CD4-positive, alpha-beta T cell treated with Interleukin-15 for 1 hour (primary cell): ENCODE data around the gene CCDC78.

Source experiments
- DNase-seq: peaks from one replicate; pipeline ENCODE4 v3.0.0-alpha.2; 2020

The CCDC78 gene

DNA sequence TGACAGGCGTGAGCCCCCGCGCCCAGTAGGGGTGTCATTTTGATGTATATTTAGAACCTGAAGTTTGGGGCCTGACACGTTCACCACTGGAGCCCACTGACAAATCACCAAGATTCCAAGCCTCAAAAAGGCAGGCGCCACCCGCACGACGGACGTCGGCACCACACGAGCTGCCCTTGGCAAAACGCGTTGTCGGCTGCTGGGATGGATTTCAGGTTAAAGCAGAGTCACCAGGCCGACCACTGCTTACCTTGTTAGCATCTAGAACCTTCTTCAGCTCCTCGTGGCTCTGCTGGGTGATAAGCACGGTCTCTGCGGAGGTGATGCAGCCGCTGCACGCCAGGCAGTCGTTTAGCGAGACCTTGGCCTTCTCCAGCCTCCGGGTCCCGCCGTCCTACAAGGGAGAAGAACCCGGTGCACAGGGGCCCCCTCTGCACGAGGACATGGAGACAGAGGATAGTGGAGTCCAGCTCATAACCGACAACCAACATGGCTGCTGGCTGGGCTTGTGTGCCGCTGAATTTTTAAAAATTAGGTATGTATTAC, 10.8 kb upstream of the CCDC78 start:
- DNase-seq: no peak

GRCh38 chr16:735982-736453, 9.8 kb upstream of the CCDC78 start:
- no peak for DNase-seq

- no peak for DNase-seq
These were observed 9.0 kb upstream of the CCDC78 start for GRCh38 chr16:734981-735881.

DNA sequence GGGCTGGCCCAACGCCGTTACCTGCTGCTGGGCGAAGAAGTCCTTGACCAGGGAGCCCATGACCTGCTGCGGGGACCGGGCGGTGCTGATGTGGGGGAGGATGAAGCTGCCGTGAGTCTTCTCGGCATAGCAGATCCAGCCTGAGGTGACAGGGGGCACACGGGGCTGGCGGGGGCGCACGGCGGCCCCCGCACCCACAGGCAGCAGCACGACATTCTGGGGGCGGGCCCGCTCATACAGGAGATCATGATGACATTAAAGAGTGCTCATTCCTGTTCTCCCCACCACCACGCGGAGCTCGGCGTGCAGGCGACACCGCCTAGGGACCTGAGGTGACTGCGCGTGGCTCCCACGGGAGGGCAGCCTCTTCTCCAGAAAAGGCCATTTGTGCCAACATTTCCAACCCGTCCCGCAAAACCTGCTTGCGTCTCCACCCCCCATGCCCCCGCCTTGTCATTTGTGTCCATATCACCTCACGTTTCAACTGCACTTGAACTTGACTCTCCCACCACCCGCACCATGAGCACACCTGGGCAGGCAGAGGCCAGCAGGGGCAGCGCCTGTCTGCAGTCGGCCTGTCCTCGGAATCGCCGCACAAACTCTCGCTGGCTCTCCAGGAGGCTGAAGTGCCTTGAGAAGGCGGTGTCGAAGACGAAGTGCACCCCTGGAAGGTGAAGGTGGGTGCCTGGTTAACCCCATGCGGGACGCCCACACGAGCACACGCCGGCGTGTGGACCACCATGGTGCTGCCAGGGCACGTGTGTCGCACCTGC, 8.2 kb upstream of the CCDC78 start:
- DNase-seq: no peak

- no peak for DNase-seq
These were observed 7.4 kb upstream of the CCDC78 start for GRCh38 chr16:733382-734207.

GRCh38 chr16:732936-733335, 6.7 kb upstream of the CCDC78 start:
- DNase-seq: no peak

- no peak for DNase-seq
These were observed 6.1 kb upstream of the CCDC78 start for GRCh38 chr16:732332-732731.

DNA sequence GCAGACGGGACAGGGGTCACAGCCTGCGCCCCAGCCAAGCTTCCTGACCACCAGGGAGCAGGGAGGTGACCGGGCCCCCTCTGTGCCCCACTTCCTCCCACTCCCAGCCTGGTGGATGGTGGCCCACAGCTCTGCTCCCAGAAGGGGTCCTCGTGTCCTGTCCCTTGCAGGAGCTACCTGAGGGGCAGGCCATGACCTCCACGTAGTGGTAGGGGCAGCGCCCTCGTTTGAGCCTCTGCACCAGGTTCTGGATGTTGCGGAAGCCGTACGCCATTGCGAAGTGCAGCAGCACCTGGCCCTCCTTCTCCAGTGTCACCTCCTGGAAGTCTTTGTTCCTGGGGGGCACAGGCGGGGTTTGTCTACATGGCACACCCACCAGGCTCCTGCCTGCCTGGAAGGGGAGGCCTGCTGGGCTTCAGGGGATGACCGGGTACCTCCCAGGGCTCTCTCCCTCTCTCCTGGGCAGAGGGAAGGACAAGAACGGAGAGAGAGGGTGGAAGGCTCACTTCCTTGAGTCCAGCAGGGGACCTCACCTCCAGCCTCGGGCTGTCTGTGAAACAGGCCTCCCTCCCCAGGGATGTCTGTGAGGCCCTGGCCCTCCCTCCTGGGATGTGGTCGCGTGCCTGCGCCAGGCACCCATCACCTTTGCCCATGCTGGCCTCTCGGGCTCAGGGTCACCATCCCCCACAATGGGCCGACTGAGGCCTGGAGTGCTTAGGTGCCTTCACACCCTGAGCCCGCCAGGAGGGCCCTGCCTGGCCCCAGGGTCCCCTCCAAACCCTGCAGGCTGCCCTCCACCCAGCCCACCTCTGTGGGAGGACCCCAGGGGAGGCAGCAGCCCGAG, 4.6 kb upstream of the CCDC78 start:
- DNase-seq: no peak

GRCh38 chr16:729768-730665, 3.8 kb upstream of the CCDC78 start:
- DNase-seq: no peak

GRCh38 chr16:728890-729744, 2.9 kb upstream of the CCDC78 start:
- no peak for DNase-seq

DNA sequence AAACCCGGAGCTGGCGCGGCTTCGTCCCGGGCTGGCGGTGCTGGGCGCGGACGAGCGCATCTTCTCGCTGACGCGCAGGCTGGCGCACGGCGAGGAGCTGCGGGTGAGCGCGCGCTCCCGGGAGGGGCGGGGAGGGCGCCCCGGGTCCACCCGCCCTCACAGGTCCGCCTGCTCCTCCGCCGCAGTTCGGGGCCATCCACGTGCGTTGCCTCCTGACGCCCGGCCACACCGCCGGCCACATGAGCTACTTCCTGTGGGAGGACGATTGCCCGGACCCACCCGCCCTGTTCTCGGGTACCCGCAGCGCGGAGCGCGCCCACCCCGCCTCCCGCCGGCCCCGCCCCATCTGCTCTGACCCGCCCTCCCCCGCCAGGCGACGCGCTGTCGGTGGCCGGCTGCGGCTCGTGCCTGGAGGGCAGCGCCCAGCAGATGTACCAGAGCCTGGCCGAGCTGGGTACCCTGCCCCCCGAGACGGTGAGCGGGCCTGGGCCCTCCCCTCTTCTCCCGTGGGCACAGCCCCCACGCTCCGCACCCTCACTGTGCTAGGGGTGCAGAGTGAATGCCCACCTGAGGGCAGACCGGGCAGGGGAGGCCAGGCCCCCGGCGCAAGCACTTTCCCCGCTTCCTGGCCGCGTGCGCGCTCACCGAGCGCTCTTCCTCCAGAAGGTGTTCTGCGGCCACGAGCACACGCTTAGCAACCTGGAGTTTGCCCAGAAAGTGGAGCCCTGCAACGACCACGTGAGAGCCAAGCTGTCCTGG, 2.1 kb upstream of the CCDC78 start:
- DNase-seq: peak; percentile 77

DNA sequence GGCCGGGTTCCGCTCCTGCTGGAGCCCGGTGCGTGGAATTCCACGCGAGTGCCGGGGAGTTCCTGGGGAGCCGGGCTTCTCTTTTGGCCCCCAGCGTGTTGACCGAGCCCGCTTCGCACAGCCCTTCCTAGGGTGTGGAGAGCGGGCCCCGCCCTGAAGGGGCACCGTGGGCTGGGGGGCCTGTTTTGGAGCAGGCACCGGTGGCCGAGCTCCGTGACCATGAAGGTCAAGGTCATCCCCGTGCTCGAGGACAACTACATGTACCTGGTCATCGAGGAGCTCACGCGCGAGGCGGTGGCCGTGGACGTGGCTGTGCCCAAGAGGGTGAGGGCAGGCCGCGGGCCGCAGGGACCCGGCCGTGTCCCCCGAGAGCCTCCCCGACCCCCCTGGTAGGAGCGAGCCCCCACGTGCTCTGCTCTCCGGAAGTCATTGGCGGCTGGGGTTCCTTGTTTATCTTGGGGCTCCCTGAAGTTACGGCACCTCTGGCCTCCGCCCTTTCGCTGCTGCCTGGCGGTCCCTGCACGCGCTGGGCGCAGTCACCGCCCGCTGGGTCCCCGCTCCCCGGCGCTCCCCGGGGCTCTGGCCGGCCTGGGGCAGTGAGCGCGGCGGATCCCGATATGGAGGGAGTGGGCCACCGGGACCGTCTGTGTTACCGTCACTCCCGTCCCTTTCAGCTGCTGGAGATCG, 1.2 kb upstream of the CCDC78 start:
- DNase-seq: no peak

DNA sequence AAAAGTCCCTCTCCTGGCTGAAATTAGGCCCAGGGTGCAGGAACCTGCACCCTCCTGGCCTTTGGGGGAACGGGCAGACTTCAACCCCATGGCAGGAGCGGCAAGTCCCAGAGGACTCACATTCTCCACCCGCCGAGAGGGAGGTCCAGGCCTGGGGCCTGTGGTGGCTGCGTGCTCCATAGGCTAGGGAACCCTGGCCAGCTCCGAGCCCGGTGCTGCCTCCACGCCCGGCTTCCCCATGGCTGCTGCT, 130 bp downstream of the CCDC78 start:
- no peak for DNase-seq

- DNase-seq: no peak
These were observed 618 bp downstream of the CCDC78 start for GRCh38 chr16:725463-726187.

GRCh38 chr16:725041-725376, 1.2 kb downstream of the CCDC78 start:
- DNase-seq: no peak

DNA sequence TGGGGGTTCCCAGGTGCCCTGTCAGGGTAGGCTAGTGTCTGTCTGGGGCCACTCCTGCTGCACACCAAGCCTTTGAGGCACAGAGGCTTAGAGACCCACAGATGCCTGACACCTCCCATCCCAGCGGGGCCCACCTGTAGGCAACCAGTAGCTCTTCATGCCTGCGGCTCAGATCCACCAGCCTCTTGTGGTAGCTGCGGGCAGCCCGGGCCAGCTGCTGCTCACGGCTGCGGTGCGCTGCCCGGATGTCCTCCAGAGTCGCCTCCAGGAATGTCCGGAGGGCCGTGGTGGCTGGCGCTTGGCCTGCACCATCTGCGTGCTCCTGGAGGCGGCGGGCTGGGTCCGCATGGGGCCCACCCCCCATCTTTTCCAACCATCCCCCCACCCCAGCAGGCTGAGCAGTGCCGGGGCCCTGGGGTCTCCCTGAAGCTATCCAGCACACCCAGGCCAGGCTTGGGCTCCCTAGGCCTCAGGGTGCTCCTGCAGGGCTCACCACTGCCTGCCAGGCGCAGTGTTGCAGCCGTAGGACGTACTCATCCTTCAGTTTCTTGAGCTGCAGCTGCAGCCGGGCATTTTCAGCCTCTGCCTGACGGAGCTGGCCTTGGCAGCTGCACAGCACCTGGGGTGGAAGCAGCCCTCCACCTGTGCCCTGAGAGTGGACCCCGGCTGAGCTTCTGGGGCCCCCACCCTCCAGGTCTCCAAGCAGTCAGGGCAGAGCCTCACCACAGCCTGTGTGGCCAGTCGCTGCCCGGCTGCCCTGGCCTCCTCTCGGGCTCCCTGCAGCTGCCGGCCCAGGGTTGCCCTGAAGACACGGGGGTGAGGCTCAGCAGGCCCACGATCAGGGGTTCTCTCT, 1.8 kb downstream of the CCDC78 start:
- DNase-seq: no peak

DNA sequence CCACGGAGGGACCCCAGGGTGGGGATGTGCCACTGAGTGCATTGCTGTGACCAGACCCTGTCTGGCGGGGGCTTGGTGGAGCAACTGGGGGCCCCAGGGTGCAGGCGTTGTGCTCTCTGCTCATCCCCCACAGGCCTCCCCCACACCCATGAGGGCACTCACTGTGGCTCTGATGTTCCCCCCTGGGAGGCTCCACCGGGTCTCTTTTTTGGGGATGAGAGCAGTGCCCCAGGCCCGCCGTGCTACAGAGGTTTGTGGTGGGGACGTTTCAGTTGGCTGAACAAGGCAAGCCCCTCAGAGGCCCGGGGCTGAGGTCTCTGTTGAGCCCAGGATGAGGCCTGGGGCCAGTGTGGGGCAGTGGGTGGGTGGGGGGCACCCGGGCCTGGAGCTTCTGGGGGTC, 2.5 kb downstream of the CCDC78 start:
- DNase-seq: no peak
